D721Med (cell line): ENCODE results near the gene TMTC1.

ENCODE experiments used
- DNase-seq: peaks from one replicate; pipeline ENCODE4 v3.0.0; 2011; ENCODE audit warnings: low spot score; ENCODE audit not compliant: insufficient read length
- FAIRE-seq: peaks from 2 replicates; lab custom pipeline; 2011; peaks lifted over from hg19 to GRCh38; lab: Jason Lieb, UNC
- TF ChIP-seq, protein P1 (sequence below): IDR thresholded peaks from 2 replicates; pipeline ENCODE4 v1.5.1; 2012; ENCODE audit warnings: mild to moderate bottlenecking, control low read depth; ENCODE audit not compliant: insufficient read depth; ENCODE audit errors: missing control alignments

TMTC1 gene

DNA sequence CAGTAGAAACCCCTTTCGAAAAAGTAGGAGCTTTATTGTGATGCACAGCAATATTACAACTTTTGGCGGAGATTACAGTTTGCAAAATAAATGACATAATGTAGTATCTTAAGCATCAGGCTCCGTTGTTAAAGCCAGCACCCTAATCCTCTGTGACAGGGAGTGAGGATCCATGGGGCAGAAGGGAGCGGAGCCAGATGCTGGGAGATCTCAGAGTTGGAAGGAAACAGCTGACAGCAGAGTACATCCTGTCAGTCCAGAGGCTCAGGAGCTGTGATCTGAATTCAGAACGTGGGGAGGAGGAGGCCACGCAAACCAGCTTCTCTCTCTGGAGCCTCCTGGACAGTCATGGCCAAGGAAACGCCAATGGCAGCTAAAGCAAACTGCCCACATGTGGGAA is 55.7 kb downstream of the TMTC1 start:
- TF ChIP-seq, protein P1, sequence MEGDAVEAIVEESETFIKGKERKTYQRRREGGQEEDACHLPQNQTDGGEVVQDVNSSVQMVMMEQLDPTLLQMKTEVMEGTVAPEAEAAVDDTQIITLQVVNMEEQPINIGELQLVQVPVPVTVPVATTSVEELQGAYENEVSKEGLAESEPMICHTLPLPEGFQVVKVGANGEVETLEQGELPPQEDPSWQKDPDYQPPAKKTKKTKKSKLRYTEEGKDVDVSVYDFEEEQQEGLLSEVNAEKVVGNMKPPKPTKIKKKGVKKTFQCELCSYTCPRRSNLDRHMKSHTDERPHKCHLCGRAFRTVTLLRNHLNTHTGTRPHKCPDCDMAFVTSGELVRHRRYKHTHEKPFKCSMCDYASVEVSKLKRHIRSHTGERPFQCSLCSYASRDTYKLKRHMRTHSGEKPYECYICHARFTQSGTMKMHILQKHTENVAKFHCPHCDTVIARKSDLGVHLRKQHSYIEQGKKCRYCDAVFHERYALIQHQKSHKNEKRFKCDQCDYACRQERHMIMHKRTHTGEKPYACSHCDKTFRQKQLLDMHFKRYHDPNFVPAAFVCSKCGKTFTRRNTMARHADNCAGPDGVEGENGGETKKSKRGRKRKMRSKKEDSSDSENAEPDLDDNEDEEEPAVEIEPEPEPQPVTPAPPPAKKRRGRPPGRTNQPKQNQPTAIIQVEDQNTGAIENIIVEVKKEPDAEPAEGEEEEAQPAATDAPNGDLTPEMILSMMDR: no peak
- DNase-seq (no peak), FAIRE-seq (no peak)

DNA sequence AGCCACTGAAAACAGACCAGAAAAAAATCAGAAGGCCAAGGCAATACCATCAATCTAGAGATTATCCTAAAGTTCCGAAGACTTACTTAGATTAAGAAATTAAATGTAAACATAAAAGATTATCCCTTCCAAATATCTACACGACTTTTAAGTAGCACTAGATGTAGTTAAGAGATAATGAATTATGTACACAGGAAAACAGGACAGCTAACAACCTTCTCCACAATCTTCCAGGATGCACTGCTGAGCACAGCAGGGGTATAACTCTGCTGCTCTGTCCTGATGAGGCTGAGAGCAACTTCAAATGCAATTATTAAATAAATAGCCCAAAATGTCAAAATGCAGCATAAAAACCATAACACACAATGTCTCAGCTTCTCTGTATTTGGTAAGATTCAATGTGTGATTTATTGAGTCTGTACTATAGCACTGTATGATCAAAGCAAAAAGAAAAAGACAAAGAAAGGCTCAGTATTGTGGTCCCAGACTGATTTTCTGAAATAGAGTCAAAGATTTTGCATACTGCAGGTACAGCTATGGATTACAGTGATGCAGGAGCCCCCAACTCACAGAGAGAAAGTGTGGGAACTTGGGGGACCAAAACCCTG is 56.9 kb downstream of the TMTC1 start:
- TF ChIP-seq, protein P1: no peak
- FAIRE-seq: no peak
- no peak for DNase-seq

DNA sequence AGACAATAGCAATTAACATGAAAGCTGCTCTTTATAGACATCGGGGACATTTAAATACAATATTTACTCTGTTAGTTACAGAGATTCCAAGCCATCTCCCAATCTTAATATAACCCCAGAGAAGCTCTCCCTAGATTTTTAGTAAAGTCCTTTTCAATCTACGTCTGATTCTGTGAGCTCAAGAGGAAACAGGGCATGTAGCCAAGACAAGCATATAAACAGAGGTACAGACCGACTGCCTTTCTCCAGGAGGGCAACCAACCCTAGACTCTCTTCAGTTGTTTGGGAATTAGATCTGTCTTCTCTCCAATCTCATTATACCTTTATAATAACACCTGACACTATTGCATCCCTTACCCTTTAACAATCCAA is 57.4 kb downstream of the TMTC1 start:
- DNase-seq (no peak), FAIRE-seq (no peak)
- TF ChIP-seq, protein P1: no peak

DNA sequence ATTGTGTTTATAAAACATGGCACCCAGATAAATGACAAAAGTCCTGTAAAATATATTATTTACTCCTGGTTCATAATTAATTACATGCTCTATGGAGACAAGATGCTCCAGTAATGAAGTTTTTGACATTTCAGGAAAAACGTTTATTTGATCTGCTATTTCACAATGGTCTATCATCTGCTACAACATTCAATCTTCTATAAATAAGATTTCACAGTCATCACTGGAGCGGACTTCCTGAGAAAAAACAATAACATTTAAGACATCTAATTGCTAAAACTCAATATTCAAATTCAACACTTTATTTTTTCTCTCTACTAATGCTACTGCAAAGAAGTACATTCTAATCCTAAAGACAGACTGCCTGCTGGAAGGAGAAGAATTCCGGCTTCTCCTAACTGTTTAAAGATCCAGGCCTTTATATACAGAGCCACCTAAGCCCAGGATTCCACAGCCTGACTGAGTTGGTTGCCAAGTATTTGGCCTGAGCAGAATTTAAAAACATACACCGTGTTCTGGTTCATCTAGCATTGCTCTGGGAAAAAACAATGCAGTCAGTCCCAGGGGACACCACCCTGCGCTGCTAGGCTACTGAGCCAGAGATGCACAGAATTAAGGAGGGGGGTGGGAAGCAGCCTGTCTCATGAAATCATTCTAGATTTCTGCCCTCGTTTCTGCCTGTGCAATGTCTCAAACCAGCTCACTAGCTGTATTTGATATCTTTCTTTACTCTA is 58.0 kb downstream of the TMTC1 start:
- FAIRE-seq: no peak
- DNase-seq: no peak
- TF ChIP-seq, protein P1: no peak

DNA sequence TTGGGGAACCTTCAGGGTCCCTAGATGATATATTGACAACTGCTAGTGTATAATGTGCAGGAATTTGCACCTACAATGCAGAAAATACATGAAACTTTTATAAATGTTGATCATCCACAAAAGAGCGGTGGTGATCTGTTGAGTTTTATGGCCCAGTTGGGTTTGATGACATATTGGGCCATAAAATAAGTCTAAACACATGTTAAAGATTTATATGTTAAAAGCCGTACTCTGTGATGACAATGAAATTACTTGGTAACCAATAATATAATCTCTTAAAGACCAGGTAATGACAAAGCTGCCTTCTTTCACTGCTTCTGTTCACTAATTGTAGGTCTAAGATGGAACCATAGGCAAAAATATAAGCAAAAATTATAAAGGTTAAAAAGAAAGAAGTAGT is 61.6 kb downstream of the TMTC1 start:
- TF ChIP-seq, protein P1: no peak
- FAIRE-seq: no peak
- no peak for DNase-seq

DNA sequence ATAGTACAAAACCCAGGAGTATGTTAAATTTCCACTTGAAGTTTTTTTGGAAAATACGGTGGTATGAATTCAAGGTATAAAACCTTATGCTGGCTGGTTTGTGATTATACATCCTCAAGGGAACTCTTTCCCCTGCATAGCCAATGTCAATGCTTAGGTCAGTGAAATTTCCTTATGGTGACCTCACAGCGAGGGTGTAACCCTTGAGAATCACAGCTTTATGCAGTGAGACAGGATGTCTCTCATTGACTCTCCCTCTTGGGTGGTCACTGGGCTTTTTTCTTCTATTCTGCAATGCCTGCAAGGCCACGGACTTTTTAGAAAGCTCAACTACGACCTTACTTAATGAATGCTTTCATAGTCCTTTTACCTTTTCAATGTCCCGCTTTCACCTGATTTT is 64.4 kb downstream of the TMTC1 start:
- DNase-seq: no peak
- FAIRE-seq: no peak
- TF ChIP-seq, protein P1: no peak

DNA sequence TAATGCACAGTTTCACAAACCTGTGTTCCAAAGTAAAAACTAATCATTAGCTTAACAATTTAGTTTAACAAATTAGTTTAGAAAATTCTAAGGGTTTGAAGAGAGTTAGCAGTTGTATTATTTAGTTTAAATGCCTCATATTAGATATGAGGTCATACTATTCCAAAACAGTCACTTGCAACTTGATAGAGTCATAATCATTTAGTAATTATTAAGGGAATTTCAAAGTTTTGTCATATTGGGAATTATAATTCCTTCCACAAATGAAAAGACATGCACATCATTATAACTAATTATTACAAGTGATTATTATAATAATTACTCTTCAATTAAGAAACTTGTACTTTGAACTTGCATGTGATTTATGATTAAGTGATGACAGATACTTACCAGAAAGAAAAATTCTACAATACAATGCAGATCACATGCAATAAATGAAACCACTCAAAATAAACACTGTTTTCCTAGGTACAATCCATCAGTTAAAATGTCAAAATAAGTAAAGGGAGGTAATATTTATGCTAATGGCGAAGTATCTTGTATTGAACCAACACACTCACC is 66.1 kb downstream of the TMTC1 start:
- no peak for DNase-seq
- TF ChIP-seq, protein P1: no peak
- FAIRE-seq: no peak
